Mesendoderm (in vitro differentiated cells): Measurements from ENCODE around the gene MYH14.
A peak's percentile ranks its signal among the peaks of the same experiment; 100 is the strongest.

Experiments used
- DNase-seq: peaks from one replicate; pipeline ENCODE4 v3.0.0; 2013
- H2AK5ac ChIP-seq: 2 replicates; pipeline ENCODE4 v1.6.1; 2013; ENCODE audit warnings: low read length, inconsistent platforms
- H2BK120ac ChIP-seq: 2 replicates; pipeline ENCODE4 v1.6.1; 2013; ENCODE audit warnings: low read depth, mild to moderate bottlenecking, low read length, moderate library complexity, mixed read lengths
- H2BK15ac ChIP-seq: replicated peaks from 2 replicates; pipeline ENCODE4 v1.6.1; 2013; ENCODE audit warnings: low read depth, mild to moderate bottlenecking, moderate library complexity
- H2BK5ac ChIP-seq: 2 replicates; pipeline ENCODE4 v1.6.1; 2013; ENCODE audit warnings: low read length, inconsistent platforms
- H3K18ac ChIP-seq: 2 replicates; pipeline ENCODE4 v1.6.1; 2013; ENCODE audit warnings: mild to moderate bottlenecking, low read length, mixed read lengths
- H3K23ac ChIP-seq: one replicate; pipeline ENCODE4 v1.6.1; 2013; ENCODE audit warnings: low read length
- H3K27ac ChIP-seq: 2 replicates; pipeline ENCODE4 v1.5.1; 2013; ENCODE audit warnings: low read depth, mild to moderate bottlenecking, inconsistent platforms, low read length, moderate library complexity
- H3K27me3 ChIP-seq: 2 replicates; pipeline ENCODE4 v1.6.1; 2013; ENCODE audit warnings: low read length, control low read depth, mild to moderate bottlenecking, inconsistent platforms; ENCODE audit not compliant: insufficient read depth, poor library complexity
- H3K36me3 ChIP-seq: 2 replicates; pipeline ENCODE4 v1.6.1; 2013; ENCODE audit warnings: low read length, inconsistent platforms; ENCODE audit not compliant: control insufficient read depth, insufficient read depth
- H3K4ac ChIP-seq: one replicate; pipeline ENCODE4 v1.6.1; 2013; ENCODE audit warnings: low read depth, mild to moderate bottlenecking, low read length, moderate library complexity
- H3K4me1 ChIP-seq: 2 replicates; pipeline ENCODE4 v1.6.1; 2013; ENCODE audit warnings: low read depth, low read length, inconsistent platforms; ENCODE audit not compliant: control insufficient read depth
- H3K4me2 ChIP-seq: 2 replicates; pipeline ENCODE4 v1.6.1; 2013; ENCODE audit warnings: low read length
- H3K4me3 ChIP-seq: 2 replicates; pipeline ENCODE4 v1.5.1; 2013; ENCODE audit warnings: mild to moderate bottlenecking, low read length
- H3K56ac ChIP-seq: one replicate; pipeline ENCODE4 v1.6.1; 2013; ENCODE audit warnings: low read length
- H3K79me1 ChIP-seq: 2 replicates; pipeline ENCODE4 v1.6.1; 2013; ENCODE audit warnings: low read length, inconsistent platforms
- H3K79me2 ChIP-seq: 2 replicates; pipeline ENCODE4 v1.6.1; 2013; ENCODE audit warnings: mild to moderate bottlenecking, low read length; ENCODE audit not compliant: control insufficient read depth, insufficient read depth
- H3K9ac ChIP-seq: 2 replicates; pipeline ENCODE4 v1.6.1; 2013; ENCODE audit warnings: low read length, inconsistent platforms
- H4K5ac ChIP-seq: one replicate; pipeline ENCODE4 v1.6.1; 2013; ENCODE audit warnings: low read length
- H4K8ac ChIP-seq: one replicate; pipeline ENCODE4 v1.6.1; 2013; ENCODE audit warnings: low read depth, mild to moderate bottlenecking, control low read depth, low read length, moderate library complexity
- WGBS: extraction: QIAGEN DNeasy Blood & Tissue Kit; methylation state at CpG from one replicate; pipeline ENCODE4 v1.1.7; 2013; ENCODE audit warnings: low lambda C conversion rate, missing lambda C conversion rate; ENCODE audit not compliant: insufficient coverage; ENCODE audit errors: extremely low coverage; 5-methylcytosine and 5-hydroxymethylcytosine counted together

Gene MYH14

DNA sequence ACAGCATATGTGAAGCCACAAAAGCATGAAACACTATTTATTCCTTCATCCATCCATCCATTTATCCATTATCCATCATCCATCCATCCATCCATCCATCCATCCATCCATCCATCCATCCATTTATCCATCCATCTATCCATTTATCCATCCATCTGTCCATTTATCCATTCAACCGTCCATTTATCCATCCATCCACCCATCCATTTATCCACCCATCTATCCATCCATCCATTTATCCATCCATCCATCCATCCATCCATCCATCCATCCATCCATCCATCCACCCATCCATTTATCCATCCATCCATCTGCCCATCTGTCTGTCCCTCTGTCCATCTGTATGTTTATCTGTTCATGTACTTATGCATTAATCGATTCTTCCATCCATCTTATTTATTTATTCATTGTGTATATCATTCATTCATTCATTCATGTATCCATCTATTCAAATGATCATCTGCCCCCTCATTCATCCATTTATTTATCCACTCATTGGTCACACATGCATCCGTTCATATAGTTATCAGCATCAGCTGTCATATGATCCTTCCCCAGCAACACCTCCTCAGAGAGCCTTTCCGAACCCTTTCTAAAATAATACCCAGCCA lies 7.0 kb upstream of the MYH14 start:
- Histone ChIP-seq H3K9ac (no peak overlapping the region), H2BK15ac (no peak overlapping the region), H3K27me3 (no peaks in the 10 kb centered on the region)

GRCh38 chr19:50197348-50197747 lies 6.1 kb upstream of the MYH14 start:
- Histone ChIP-seq H3K27ac (no peak overlapping the region), H3K79me2 (no peaks in the 10 kb centered on the region), H3K9ac (no peak overlapping the region), H2BK15ac (no peak overlapping the region), H3K18ac (no peak overlapping the region), H2BK5ac (no peak overlapping the region), H3K56ac (no peak overlapping the region), H3K4ac (no peak overlapping the region), H4K5ac (no peak overlapping the region), H3K27me3 (no peaks in the 10 kb centered on the region), H3K23ac (no peak overlapping the region), H3K36me3 (no peaks in the 10 kb centered on the region), H4K8ac (no peak overlapping the region), H3K4me2 (no peak overlapping the region), H3K4me1 (no peaks in the 10 kb centered on the region), H3K4me3 (no peak overlapping the region), H2BK120ac (no peak overlapping the region), H3K79me1 (no peaks in the 10 kb centered on the region), H2AK5ac (no peak overlapping the region)
- no peak for DNase-seq
- no CpG with 5 or more reads among the region's 3 CpGs for WGBS

More for the DNA sequence above, 7.0 kb upstream of the MYH14 start:
- Histone ChIP-seq H4K8ac (no peak overlapping the region), H3K36me3 (no peaks in the 10 kb centered on the region), H3K4ac (no peak overlapping the region), H3K4me2 (no peak overlapping the region), H2BK120ac (no peak overlapping the region), H4K5ac (no peak overlapping the region), H3K23ac (no peak overlapping the region), H3K56ac (no peak overlapping the region), H2AK5ac (no peak overlapping the region), H2BK5ac (no peak overlapping the region), H3K79me2 (no peaks in the 10 kb centered on the region), H3K18ac (no peak overlapping the region), H3K79me1 (no peaks in the 10 kb centered on the region), H3K27ac (no peak overlapping the region), H3K4me3 (no peak overlapping the region), H3K4me1 (no peaks in the 10 kb centered on the region)
- WGBS: no CpG with 5 or more reads among the region's 4 CpGs
- DNase-seq: no peak

DNA sequence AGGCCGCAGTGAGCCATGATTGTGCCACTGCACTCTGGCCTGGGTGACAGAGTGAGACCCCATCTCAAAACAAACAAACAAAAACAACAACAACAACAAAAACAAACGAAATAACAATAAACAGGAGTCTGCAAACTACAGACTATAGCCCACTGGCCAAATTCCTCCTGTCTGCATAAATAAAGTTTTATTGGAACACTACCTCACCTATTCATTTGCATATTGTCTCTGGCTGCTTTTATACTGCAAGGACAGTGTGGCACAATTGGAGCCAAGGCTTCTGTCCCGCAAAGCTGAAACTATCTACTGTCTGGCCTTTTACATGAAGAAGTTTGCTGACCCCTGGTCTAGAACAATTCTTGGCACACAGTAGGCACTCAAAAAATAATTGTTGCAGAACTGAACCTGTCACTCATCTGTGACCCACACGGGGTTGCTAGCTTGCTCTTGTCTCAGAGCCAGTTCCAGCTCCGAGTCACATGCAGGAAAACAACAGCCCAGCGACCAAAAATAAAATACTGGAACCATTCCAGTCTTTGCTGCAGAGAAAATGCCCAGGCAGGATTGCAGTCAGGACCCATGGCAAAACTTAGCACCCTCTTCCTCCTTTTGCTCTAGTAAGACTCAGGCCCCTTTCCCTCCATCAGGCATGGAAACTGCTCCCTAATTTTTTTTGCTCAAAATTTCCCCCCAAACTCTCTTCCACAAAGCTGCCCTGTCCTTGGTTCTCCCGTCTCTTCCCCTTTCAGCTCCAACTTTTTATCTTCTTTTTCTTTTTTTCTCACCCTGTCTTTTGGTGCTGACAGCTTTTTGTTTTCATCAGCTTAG lies 4.8 kb upstream of the MYH14 start:
- no peak for DNase-seq
- no CpG with 5 or more reads among the region's 7 CpGs for WGBS
- Histone ChIP-seq H3K79me1 (no peaks in the 10 kb centered on the region), H2BK15ac (no peak overlapping the region), H3K4me1 (no peaks in the 10 kb centered on the region), H3K4me3 (no peak overlapping the region), H3K9ac (no peak overlapping the region), H3K36me3 (no peaks in the 10 kb centered on the region), H3K27ac (no peak overlapping the region), H2BK120ac (no peak overlapping the region), H3K56ac (no peak overlapping the region), H3K23ac (no peak overlapping the region), H3K79me2 (no peaks in the 10 kb centered on the region), H3K4me2 (no peak overlapping the region), H4K8ac (no peak overlapping the region), H3K18ac (no peak overlapping the region), H3K27me3 (no peaks in the 10 kb centered on the region), H2AK5ac (no peak overlapping the region), H2BK5ac (no peak overlapping the region), H3K4ac (no peak overlapping the region), H4K5ac (no peak overlapping the region)

GRCh38 chr19:50199259-50199555 lies 4.2 kb upstream of the MYH14 start:
- DNase-seq: no peak

GRCh38 chr19:50202386-50202785 lies 1.0 kb upstream of the MYH14 start:
- Histone ChIP-seq H2BK15ac (no peak overlapping the region), H3K27ac (no peak overlapping the region), H2BK5ac (no peak overlapping the region), H3K56ac (no peak overlapping the region), H3K4me1 (no peaks in the 10 kb centered on the region), H3K23ac (no peak overlapping the region), H3K36me3 (no peaks in the 10 kb centered on the region), H2AK5ac (no peak overlapping the region), H3K9ac (no peak overlapping the region), H2BK120ac (no peak overlapping the region), H4K8ac (no peak overlapping the region), H4K5ac (no peak overlapping the region), H3K4ac (no peak overlapping the region), H3K4me2 (no peak overlapping the region), H3K79me2 (no peaks in the 10 kb centered on the region), H3K18ac (no peak overlapping the region), H3K4me3 (no peak overlapping the region), H3K79me1 (no peaks in the 10 kb centered on the region), H3K27me3 (no peaks in the 10 kb centered on the region)
- WGBS: no CpG with 5 or more reads among the region's 3 CpGs
- DNase-seq: no peak

More at GRCh38 chr19:50199259-50199555, 4.2 kb upstream of the MYH14 start:
- Histone ChIP-seq H4K5ac (no peak overlapping the region), H3K9ac (no peak overlapping the region), H3K4me2 (no peak overlapping the region), H3K4me3 (no peak overlapping the region), H2BK120ac (no peak overlapping the region), H2AK5ac (no peak overlapping the region), H3K18ac (no peak overlapping the region), H4K8ac (no peak overlapping the region), H2BK5ac (no peak overlapping the region), H3K56ac (no peak overlapping the region), H3K79me2 (no peaks in the 10 kb centered on the region), H3K4ac (no peak overlapping the region), H3K27ac (no peak overlapping the region), H3K36me3 (no peaks in the 10 kb centered on the region), H3K27me3 (no peaks in the 10 kb centered on the region), H2BK15ac (no peak overlapping the region), H3K23ac (no peak overlapping the region), H3K79me1 (no peaks in the 10 kb centered on the region), H3K4me1 (no peaks in the 10 kb centered on the region)
- WGBS: no CpG with 5 or more reads among the region's 5 CpGs

DNA sequence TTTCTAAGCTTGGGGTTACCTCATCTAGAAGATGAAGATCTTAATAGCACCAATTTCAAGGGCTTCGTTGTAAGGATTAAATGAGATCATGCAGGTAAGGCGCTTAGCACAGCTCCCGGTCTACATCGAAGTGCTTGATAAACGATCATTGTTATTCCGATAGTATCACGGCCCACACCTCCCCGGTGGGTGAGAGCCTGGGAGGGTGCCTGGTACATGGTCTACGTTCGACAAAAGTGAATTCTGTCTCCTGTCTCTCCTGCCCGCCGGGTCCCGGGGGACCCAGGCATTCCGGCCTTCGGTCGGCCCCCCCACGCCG lies 501 bp upstream of the MYH14 start:
- H3K79me1 ChIP-seq: no peaks in the 10 kb centered on the region
- no peak overlapping the region for H3K27ac ChIP-seq
- no peaks in the 10 kb centered on the region for H3K27me3 ChIP-seq
- H3K4me3 ChIP-seq: peak overlapping the region; percentile 16
- H3K23ac ChIP-seq: no peak overlapping the region
- DNase-seq: no peak
- no peak overlapping the region for H2BK5ac ChIP-seq
- H2AK5ac ChIP-seq: no peak overlapping the region
- no peaks in the 10 kb centered on the region for H3K79me2 ChIP-seq
- no peaks in the 10 kb centered on the region for H3K4me1 ChIP-seq
- no peak overlapping the region for H2BK15ac ChIP-seq
- H3K18ac ChIP-seq: no peak overlapping the region
- no peak overlapping the region for H3K4ac ChIP-seq
- H3K36me3 ChIP-seq: no peaks in the 10 kb centered on the region
- WGBS: no CpG with 5 or more reads among the region's 18 CpGs
- H3K56ac ChIP-seq: no peak overlapping the region
- H4K8ac ChIP-seq: no peak overlapping the region
- H3K4me2 ChIP-seq: peak overlapping the region; percentile 52
- H2BK120ac ChIP-seq: no peak overlapping the region
- H4K5ac ChIP-seq: no peak overlapping the region
- H3K9ac ChIP-seq: peak overlapping the region; percentile 32
